Measurements from ENCODE around the gene TOP3A. TPM values are rescaled to one million over a fixed set of nuclear protein-coding genes. Genes with fewer than 3 reads are reported as not detected.

Gene TOP3A
- total RNA-seq, 4 donors from 2014 or later, result 25.7 to 49.7 (median 35.0) TPM

- no peak for DNase-seq
- Histone ChIP-seq H3K36me3 (peaks cover 0 to 89% (median 0%) of the 10 kb centered on the region in 3 donors), H3K9me3 (no peaks in the 10 kb centered on the region), H3K4me3 (no peak overlapping the region), H3K27me3 (no peaks in the 10 kb centered on the region), H3K27ac (peak overlapping the region in 1 of 4 donors; percentile 4), H3K4me1 (peaks cover 0 to 26% (median 0%) of the 10 kb centered on the region in 4 donors)
- TF ChIP-seq POLR2A (IDR thresholded peaks at IDR 0.05) (no peak), CTCF (IDR thresholded peaks at IDR 0.05) (no peak)
These were observed 64.1 kb downstream of the TOP3A start for GRCh38 chr17:18250708-18251107.

- peak in 2 of 3 donors; percentile 82 to 89 for DNase-seq
These were observed 64.5 kb downstream of the TOP3A start for GRCh38 chr17:18250259-18250658.

GRCh38 chr17:18248811-18249210 lies 66.0 kb downstream of the TOP3A start:
- H3K4me1 ChIP-seq, result peaks cover 0 to 26% (median 0%) of the 10 kb centered on the region in 4 donors
- no peak for TF ChIP-seq CTCF (IDR thresholded peaks at IDR 0.05)
- TF ChIP-seq POLR2A (IDR thresholded peaks at IDR 0.05), result no peak
- no peak overlapping the region for H3K4me3 ChIP-seq
- no peaks in the 10 kb centered on the region for H3K9me3 ChIP-seq
- H3K36me3 ChIP-seq, result peaks cover 0 to 89% (median 0%) of the 10 kb centered on the region in 3 donors
- H3K27me3 ChIP-seq, result no peaks in the 10 kb centered on the region
- H3K27ac ChIP-seq, result peak overlapping the region in 1 of 4 donors; percentile 28
- no peak for DNase-seq

More at GRCh38 chr17:18250259-18250658, 64.5 kb downstream of the TOP3A start:
- Histone ChIP-seq H3K36me3 (peaks cover 0 to 89% (median 0%) of the 10 kb centered on the region in 3 donors), H3K4me1 (peaks cover 0 to 26% (median 0%) of the 10 kb centered on the region in 4 donors), H3K4me3 (no peak overlapping the region), H3K9me3 (no peaks in the 10 kb centered on the region), H3K27ac (peak overlapping the region in 1 of 4 donors; percentile 4), H3K27me3 (no peaks in the 10 kb centered on the region)
- TF ChIP-seq POLR2A (IDR thresholded peaks at IDR 0.05) (no peak), CTCF (IDR thresholded peaks at IDR 0.05) (no peak)

- Histone ChIP-seq H3K27me3 (no peaks in the 10 kb centered on the region), H3K36me3 (peaks cover 0 to 89% (median 0%) of the 10 kb centered on the region in 3 donors)
- TF ChIP-seq POLR2A (IDR thresholded peaks at IDR 0.05) (no peak), CTCF (IDR thresholded peaks at IDR 0.05) (peak; percentile 24 to 77 (median 66))
These were observed 66.5 kb downstream of the TOP3A start for GRCh38 chr17:18248300-18248731.

GRCh38 chr17:18247613-18248001 lies 67.2 kb downstream of the TOP3A start:
- H3K4me3 ChIP-seq, result no peak overlapping the region
- peaks cover 0 to 83% (median 0%) of the 10 kb centered on the region in 3 donors for H3K36me3 ChIP-seq
- peak in 2 of 3 donors; percentile 57 to 61 for DNase-seq
- H3K27ac ChIP-seq, result peak overlapping the region in 2 of 4 donors; percentile 52 to 74
- H3K27me3 ChIP-seq, result no peaks in the 10 kb centered on the region
- TF ChIP-seq CTCF (IDR thresholded peaks at IDR 0.05) (no peak), POLR2A (IDR thresholded peaks at IDR 0.05) (peak in 1 of 2 donors; percentile 13)
- no peaks in the 10 kb centered on the region for H3K9me3 ChIP-seq
- H3K4me1 ChIP-seq, result peaks cover 0 to 26% (median 0%) of the 10 kb centered on the region in 4 donors

More at GRCh38 chr17:18248300-18248731, 66.5 kb downstream of the TOP3A start:
- peak; percentile 45 to 81 (median 76) for DNase-seq
- no peak overlapping the region for H3K4me3 ChIP-seq
- H3K9me3 ChIP-seq, result no peaks in the 10 kb centered on the region
- H3K4me1 ChIP-seq, result peaks cover 0 to 26% (median 0%) of the 10 kb centered on the region in 4 donors
- peak overlapping the region in 1 of 4 donors; percentile 74 for H3K27ac ChIP-seq
